ENCODE results near the gene ATG5.

ATG5 gene

GRCh38 chr6:106181664-106182418 is 143.7 kb downstream of the ATG5 start:
- peaks cover 10% of the 10 kb centered on the region for H3K36me3 ChIP-seq (ENCODE audit: control insufficient read depth, insufficient read depth, low read length)
- no peaks in the 10 kb centered on the region for H3K9me3 ChIP-seq (ENCODE audit: control insufficient read depth, insufficient read depth, low read length)
- H3K9ac ChIP-seq (ENCODE audit: low read depth, low read length), result no peak overlapping the region
- peaks cover 8% of the 10 kb centered on the region for H3K4me1 ChIP-seq (ENCODE audit: control insufficient read depth, insufficient read depth, low read length)
- H3K4me3 ChIP-seq (ENCODE audit: low read depth, low read length), result no peak overlapping the region
- no peak overlapping the region for H3K27ac ChIP-seq (ENCODE audit: low read depth, low read length)
- no peaks in the 10 kb centered on the region for H3K27me3 ChIP-seq (ENCODE audit: control insufficient read depth, insufficient read depth, low read length)

- H3K27me3 ChIP-seq (ENCODE audit: control insufficient read depth, insufficient read depth, low read length), result no peaks in the 10 kb centered on the region
- H3K4me1 ChIP-seq (ENCODE audit: control insufficient read depth, insufficient read depth, low read length), result peaks cover 4% of the 10 kb centered on the region; the same call in 1 of the 2 replicates
- no peak overlapping the region for H3K9ac ChIP-seq (ENCODE audit: low read depth, low read length)
- H3K4me3 ChIP-seq (ENCODE audit: low read depth, low read length), result no peak overlapping the region
- H3K9me3 ChIP-seq (ENCODE audit: control insufficient read depth, insufficient read depth, low read length), result no peaks in the 10 kb centered on the region
- H3K36me3 ChIP-seq (ENCODE audit: control insufficient read depth, insufficient read depth, low read length), result no peaks in the 10 kb centered on the region
- no peak overlapping the region for H3K27ac ChIP-seq (ENCODE audit: low read depth, low read length)
Observed at GRCh38 chr6:106180208-106180607, 145.4 kb downstream of the ATG5 start.

GRCh38 chr6:106178900-106179299 is 146.7 kb downstream of the ATG5 start:
- no peak overlapping the region for H3K9ac ChIP-seq (ENCODE audit: low read depth, low read length)
- peaks cover 4% of the 10 kb centered on the region; the same call in 1 of the 2 replicates for H3K4me1 ChIP-seq (ENCODE audit: control insufficient read depth, insufficient read depth, low read length)
- no peaks in the 10 kb centered on the region for H3K9me3 ChIP-seq (ENCODE audit: control insufficient read depth, insufficient read depth, low read length)
- H3K27me3 ChIP-seq (ENCODE audit: control insufficient read depth, insufficient read depth, low read length), result no peaks in the 10 kb centered on the region
- no peaks in the 10 kb centered on the region for H3K36me3 ChIP-seq (ENCODE audit: control insufficient read depth, insufficient read depth, low read length)
- H3K27ac ChIP-seq (ENCODE audit: low read depth, low read length), result no peak overlapping the region
- no peak overlapping the region for H3K4me3 ChIP-seq (ENCODE audit: low read depth, low read length)

- no peak overlapping the region for H3K4me3 ChIP-seq (ENCODE audit: low read depth, low read length)
- H3K9me3 ChIP-seq (ENCODE audit: control insufficient read depth, insufficient read depth, low read length), result no peaks in the 10 kb centered on the region
- no peak overlapping the region for H3K27ac ChIP-seq (ENCODE audit: low read depth, low read length)
- H3K4me1 ChIP-seq (ENCODE audit: control insufficient read depth, insufficient read depth, low read length), result peaks cover 4% of the 10 kb centered on the region; the same call in 1 of the 2 replicates
- no peaks in the 10 kb centered on the region for H3K27me3 ChIP-seq (ENCODE audit: control insufficient read depth, insufficient read depth, low read length)
- H3K9ac ChIP-seq (ENCODE audit: low read depth, low read length), result no peak overlapping the region
- H3K36me3 ChIP-seq (ENCODE audit: control insufficient read depth, insufficient read depth, low read length), result no peaks in the 10 kb centered on the region
Observed at GRCh38 chr6:106177786-106178185, 147.8 kb downstream of the ATG5 start.

GRCh38 chr6:106173124-106173879 is 152.3 kb downstream of the ATG5 start:
- Histone ChIP-seq H3K36me3 (ENCODE audit: control insufficient read depth, insufficient read depth, low read length) (no peaks in the 10 kb centered on the region), H3K27ac (ENCODE audit: low read depth, low read length) (no peak overlapping the region), H3K4me3 (ENCODE audit: low read depth, low read length) (no peak overlapping the region), H3K9me3 (ENCODE audit: control insufficient read depth, insufficient read depth, low read length) (no peaks in the 10 kb centered on the region), H3K9ac (ENCODE audit: low read depth, low read length) (no peak overlapping the region), H3K4me1 (ENCODE audit: control insufficient read depth, insufficient read depth, low read length) (peaks cover 9% of the 10 kb centered on the region; the same call in 1 of the 2 replicates), H3K27me3 (ENCODE audit: control insufficient read depth, insufficient read depth, low read length) (no peaks in the 10 kb centered on the region)

GRCh38 chr6:106170030-106170791 is 155.3 kb downstream of the ATG5 start:
- H3K36me3 ChIP-seq (ENCODE audit: control insufficient read depth, insufficient read depth, low read length), result no peaks in the 10 kb centered on the region
- H3K27me3 ChIP-seq (ENCODE audit: control insufficient read depth, insufficient read depth, low read length), result no peaks in the 10 kb centered on the region
- H3K4me3 ChIP-seq (ENCODE audit: low read depth, low read length), result no peak overlapping the region
- no peak overlapping the region for H3K27ac ChIP-seq (ENCODE audit: low read depth, low read length)
- H3K9me3 ChIP-seq (ENCODE audit: control insufficient read depth, insufficient read depth, low read length), result no peaks in the 10 kb centered on the region
- H3K4me1 ChIP-seq (ENCODE audit: control insufficient read depth, insufficient read depth, low read length), result peaks cover 20% of the 10 kb centered on the region
- no peak overlapping the region for H3K9ac ChIP-seq (ENCODE audit: low read depth, low read length)

GRCh38 chr6:106169517-106169916 is 156.0 kb downstream of the ATG5 start:
- Histone ChIP-seq H3K36me3 (ENCODE audit: control insufficient read depth, insufficient read depth, low read length) (no peaks in the 10 kb centered on the region), H3K27me3 (ENCODE audit: control insufficient read depth, insufficient read depth, low read length) (no peaks in the 10 kb centered on the region), H3K9ac (ENCODE audit: low read depth, low read length) (no peak overlapping the region), H3K4me1 (ENCODE audit: control insufficient read depth, insufficient read depth, low read length) (peaks cover 20% of the 10 kb centered on the region), H3K9me3 (ENCODE audit: control insufficient read depth, insufficient read depth, low read length) (no peaks in the 10 kb centered on the region), H3K4me3 (ENCODE audit: low read depth, low read length) (no peak overlapping the region), H3K27ac (ENCODE audit: low read depth, low read length) (no peak overlapping the region)

- Histone ChIP-seq H3K4me3 (ENCODE audit: low read depth, low read length) (no peak overlapping the region), H3K9ac (ENCODE audit: low read depth, low read length) (no peak overlapping the region), H3K9me3 (ENCODE audit: control insufficient read depth, insufficient read depth, low read length) (no peaks in the 10 kb centered on the region), H3K36me3 (ENCODE audit: control insufficient read depth, insufficient read depth, low read length) (no peaks in the 10 kb centered on the region), H3K27me3 (ENCODE audit: control insufficient read depth, insufficient read depth, low read length) (no peaks in the 10 kb centered on the region), H3K27ac (ENCODE audit: low read depth, low read length) (no peak overlapping the region), H3K4me1 (ENCODE audit: control insufficient read depth, insufficient read depth, low read length) (peaks cover 28% of the 10 kb centered on the region)
Observed at GRCh38 chr6:106168097-106168888, 157.3 kb downstream of the ATG5 start.

GRCh38 chr6:106167096-106167814 is 158.3 kb downstream of the ATG5 start:
- Histone ChIP-seq H3K27me3 (ENCODE audit: control insufficient read depth, insufficient read depth, low read length) (no peaks in the 10 kb centered on the region), H3K36me3 (ENCODE audit: control insufficient read depth, insufficient read depth, low read length) (no peaks in the 10 kb centered on the region), H3K4me1 (ENCODE audit: control insufficient read depth, insufficient read depth, low read length) (peaks cover 34% of the 10 kb centered on the region), H3K9me3 (ENCODE audit: control insufficient read depth, insufficient read depth, low read length) (no peaks in the 10 kb centered on the region), H3K4me3 (ENCODE audit: low read depth, low read length) (0 out of 2 replicates have a peak overlapping the region, but pooled peaks have one; percentile 7), H3K27ac (ENCODE audit: low read depth, low read length) (peak overlapping the region; percentile 70), H3K9ac (ENCODE audit: low read depth, low read length) (no peak overlapping the region)
